ENCODE measurements around the gene NSUN5.
"Not testable (repeated sequence)": the region's sequence is repeated elsewhere in the genome, so short reads cannot be mapped to it uniquely, and the experiment has no call there.

The NSUN5 gene

GRCh38 chr7:73341877-73342276 lies 33.3 kb upstream of the NSUN5 start:
- no peak overlapping the region for H3K27ac Mint-ChIP-seq
- peaks cover 0 to 7% of the 10 kb centered on the region in 2 donors for H3K4me1 Mint-ChIP-seq
- no peaks in the 10 kb centered on the region for H3K36me3 Mint-ChIP-seq
- ATAC-seq (replicated peaks) (no peak), DNase-seq (no peak)
- H3K4me3 Mint-ChIP-seq = no peak overlapping the region
- no peaks in the 10 kb centered on the region for H3K9me3 Mint-ChIP-seq
- peaks cover 0 to 16% of the 10 kb centered on the region in 2 donors for H3K27me3 Mint-ChIP-seq

DNA sequence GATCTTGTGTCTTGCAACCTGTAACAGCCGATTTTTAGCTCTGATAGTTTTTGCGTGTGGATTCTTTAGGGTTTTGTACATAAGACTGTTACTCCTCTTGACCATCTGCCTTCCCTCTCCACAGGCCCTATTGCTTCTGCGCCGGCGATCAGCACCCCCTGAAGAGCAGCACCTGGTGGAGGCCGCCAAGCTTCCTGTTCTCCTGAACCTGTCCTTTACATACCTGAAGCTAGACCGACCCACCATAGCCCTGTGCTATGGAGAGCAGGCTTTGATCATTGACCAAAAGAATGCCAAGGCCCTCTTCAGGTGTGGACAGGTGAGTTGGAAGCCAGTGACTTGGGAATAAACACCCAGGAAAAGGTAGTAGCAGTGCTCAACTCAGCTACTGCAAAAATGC lies 31.9 kb upstream of the NSUN5 start:
- H3K4me3 Mint-ChIP-seq = no peak overlapping the region
- no peak for DNase-seq
- H3K36me3 Mint-ChIP-seq = no peaks in the 10 kb centered on the region
- peaks cover 0 to 4% of the 10 kb centered on the region in 2 donors for H3K4me1 Mint-ChIP-seq
- H3K27ac Mint-ChIP-seq = no peak overlapping the region
- ATAC-seq (replicated peaks) = no peak
- H3K9me3 Mint-ChIP-seq = no peaks in the 10 kb centered on the region
- H3K27me3 Mint-ChIP-seq = peaks cover 0 to 13% of the 10 kb centered on the region in 2 donors

GRCh38 chr7:73338321-73338720 lies 29.7 kb upstream of the NSUN5 start:
- DNase-seq (no peak), ATAC-seq (replicated peaks) (no peak)
- Mint-ChIP-seq H3K9me3 (no peaks in the 10 kb centered on the region), H3K4me1 (no peaks in the 10 kb centered on the region), H3K36me3 (no peaks in the 10 kb centered on the region), H3K27me3 (peaks cover 0 to 5% of the 10 kb centered on the region in 2 donors), H3K4me3 (no peak overlapping the region), H3K27ac (no peak overlapping the region)

DNA sequence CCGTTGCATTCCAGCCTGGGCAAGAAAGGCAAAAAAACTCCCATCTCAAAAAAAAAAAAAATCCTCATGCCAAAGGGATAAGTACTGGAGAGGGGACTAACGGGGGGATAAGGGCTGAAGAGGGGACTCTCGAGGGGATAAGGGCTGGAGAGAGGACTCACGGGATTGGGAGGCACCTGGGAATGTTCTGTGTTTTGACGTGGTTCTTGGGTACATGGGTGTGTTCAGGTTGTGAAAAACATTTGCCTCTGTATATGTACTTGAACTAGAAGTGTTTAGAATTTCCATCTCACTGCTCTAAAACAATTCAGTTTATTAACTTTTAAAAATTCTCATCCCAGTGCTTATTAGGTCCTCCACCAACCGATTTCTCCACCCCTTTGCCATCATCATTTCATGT lies 23.8 kb upstream of the NSUN5 start:
- H3K36me3 Mint-ChIP-seq = no peaks in the 10 kb centered on the region
- peaks cover 0 to 4% of the 10 kb centered on the region in 2 donors for H3K9me3 Mint-ChIP-seq
- DNase-seq (no peak), ATAC-seq (replicated peaks) (no peak)
- H3K4me3 Mint-ChIP-seq = no peak overlapping the region
- H3K27me3 Mint-ChIP-seq = no peaks in the 10 kb centered on the region
- peaks cover 0 to 5% of the 10 kb centered on the region in 2 donors for H3K4me1 Mint-ChIP-seq
- H3K27ac Mint-ChIP-seq = no peak overlapping the region

- H3K4me3 Mint-ChIP-seq = no peak overlapping the region
- ATAC-seq (replicated peaks) (no peak), DNase-seq (no peak)
- H3K4me1 Mint-ChIP-seq = peaks cover 0 to 5% of the 10 kb centered on the region in 2 donors
- peaks cover 0 to 4% of the 10 kb centered on the region in 2 donors for H3K9me3 Mint-ChIP-seq
- H3K27me3 Mint-ChIP-seq = no peaks in the 10 kb centered on the region
- H3K27ac Mint-ChIP-seq = no peak overlapping the region
- no peaks in the 10 kb centered on the region for H3K36me3 Mint-ChIP-seq
Measured at GRCh38 chr7:73330772-73331171, 22.1 kb upstream of the NSUN5 start.

GRCh38 chr7:73329861-73330581 lies 21.4 kb upstream of the NSUN5 start:
- no peaks in the 10 kb centered on the region for H3K36me3 Mint-ChIP-seq
- no peak overlapping the region for H3K4me3 Mint-ChIP-seq
- H3K27ac Mint-ChIP-seq = no peak overlapping the region
- no peaks in the 10 kb centered on the region for H3K27me3 Mint-ChIP-seq
- no peak for ATAC-seq (replicated peaks)
- no peak for DNase-seq
- H3K4me1 Mint-ChIP-seq = peaks cover 0 to 5% of the 10 kb centered on the region in 2 donors
- peaks cover 0 to 4% of the 10 kb centered on the region in 2 donors for H3K9me3 Mint-ChIP-seq

- Mint-ChIP-seq H3K9me3 (peaks cover 0 to 4% of the 10 kb centered on the region in 2 donors), H3K27ac (no peak overlapping the region), H3K4me1 (peaks cover 11 to 15% of the 10 kb centered on the region in 2 donors), H3K27me3 (no peaks in the 10 kb centered on the region), H3K4me3 (no peak overlapping the region), H3K36me3 (no peaks in the 10 kb centered on the region)
- ATAC-seq (replicated peaks) = no peak
- no peak for DNase-seq
Measured at GRCh38 chr7:73328696-73329095, 20.1 kb upstream of the NSUN5 start.

GRCh38 chr7:73327922-73328321 lies 19.3 kb upstream of the NSUN5 start, which contains the start of the genes FKBP6 and TRIM50:
Gene FKBP6 (plus strand): TSS chr7:73328161. CDS start chr7:73328429, 268 bp downstream.
Gene TRIM50 (minus strand): TSS chr7:73328082. CDS start chr7:73324787, 3,295 bp downstream.
- not testable (repeated sequence) for H3K4me3 Mint-ChIP-seq; DNase-seq; H3K9me3 Mint-ChIP-seq; ATAC-seq (replicated peaks); H3K27me3 Mint-ChIP-seq; H3K36me3 Mint-ChIP-seq
- H3K4me1 Mint-ChIP-seq = peaks cover 13 to 18% of the 10 kb centered on the region in 2 donors
- peak within 1 kb of the TSS; percentile 51 for H3K27ac Mint-ChIP-seq

- H3K27me3 Mint-ChIP-seq; H3K36me3 Mint-ChIP-seq; H3K4me3 Mint-ChIP-seq; H3K9me3 Mint-ChIP-seq; ATAC-seq (replicated peaks); DNase-seq; H3K27ac Mint-ChIP-seq: not testable (repeated sequence)
- peaks cover 13 to 18% of the 10 kb centered on the region in 2 donors for H3K4me1 Mint-ChIP-seq
Measured at GRCh38 chr7:73327449-73327848, 18.8 kb upstream of the NSUN5 start.

GRCh38 chr7:73325424-73325823 lies 16.8 kb upstream of the NSUN5 start:
- H3K4me3 Mint-ChIP-seq, H3K27ac Mint-ChIP-seq: not testable (repeated sequence)

DNA sequence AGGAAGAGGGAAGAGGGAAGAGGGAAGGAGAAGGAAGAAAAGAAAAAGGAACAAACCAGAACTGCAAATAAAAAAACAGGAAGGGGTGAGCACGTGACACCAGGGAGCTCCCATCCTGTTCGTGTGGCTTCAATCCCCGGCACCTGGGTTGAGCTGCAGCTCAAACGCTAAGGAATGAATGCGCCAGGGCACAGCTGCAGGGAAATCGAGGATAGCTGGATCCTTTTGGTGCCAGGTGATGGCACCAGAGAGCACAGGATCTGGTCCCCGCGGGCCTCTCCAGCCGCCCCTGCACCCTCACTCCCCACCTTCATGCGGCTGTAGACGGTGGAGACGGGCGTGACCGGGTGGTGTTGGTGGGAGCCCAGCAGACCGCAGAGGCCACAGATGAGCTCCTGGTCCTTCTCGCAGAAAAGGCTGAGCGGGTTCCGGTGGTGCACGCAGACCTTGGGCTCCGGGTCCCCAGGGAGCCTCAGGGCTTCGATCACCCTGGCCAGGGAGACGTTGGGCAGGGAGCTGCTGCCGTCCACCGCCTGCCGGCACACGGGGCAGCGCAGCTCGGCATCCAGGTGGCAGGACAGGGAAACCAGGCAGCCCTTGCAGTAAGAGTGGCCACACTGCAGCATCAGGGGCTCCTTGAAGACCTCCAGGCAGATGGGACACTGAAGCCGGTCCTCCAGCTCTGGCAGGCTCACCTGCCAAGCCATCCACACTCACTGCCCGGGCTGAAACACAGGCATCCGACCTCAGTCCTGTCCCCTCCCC lies 15.6 kb upstream of the NSUN5 start:
- DNase-seq (peak; percentile 30), ATAC-seq (replicated peaks) (peak; percentile 90 to 93)
- Mint-ChIP-seq H3K4me3 (peak overlapping the region; percentile 84 to 85), H3K4me1 (peaks cover 13 to 18% of the 10 kb centered on the region in 2 donors), H3K27ac (peak overlapping the region; percentile 72)
- not testable (repeated sequence) for H3K9me3 Mint-ChIP-seq, H3K27me3 Mint-ChIP-seq, H3K36me3 Mint-ChIP-seq

More at GRCh38 chr7:73325424-73325823, 16.8 kb upstream of the NSUN5 start:
- DNase-seq; H3K9me3 Mint-ChIP-seq; H3K27me3 Mint-ChIP-seq; ATAC-seq (replicated peaks); H3K36me3 Mint-ChIP-seq: not testable (repeated sequence)
- H3K4me1 Mint-ChIP-seq = peaks cover 13 to 19% of the 10 kb centered on the region in 2 donors

DNA sequence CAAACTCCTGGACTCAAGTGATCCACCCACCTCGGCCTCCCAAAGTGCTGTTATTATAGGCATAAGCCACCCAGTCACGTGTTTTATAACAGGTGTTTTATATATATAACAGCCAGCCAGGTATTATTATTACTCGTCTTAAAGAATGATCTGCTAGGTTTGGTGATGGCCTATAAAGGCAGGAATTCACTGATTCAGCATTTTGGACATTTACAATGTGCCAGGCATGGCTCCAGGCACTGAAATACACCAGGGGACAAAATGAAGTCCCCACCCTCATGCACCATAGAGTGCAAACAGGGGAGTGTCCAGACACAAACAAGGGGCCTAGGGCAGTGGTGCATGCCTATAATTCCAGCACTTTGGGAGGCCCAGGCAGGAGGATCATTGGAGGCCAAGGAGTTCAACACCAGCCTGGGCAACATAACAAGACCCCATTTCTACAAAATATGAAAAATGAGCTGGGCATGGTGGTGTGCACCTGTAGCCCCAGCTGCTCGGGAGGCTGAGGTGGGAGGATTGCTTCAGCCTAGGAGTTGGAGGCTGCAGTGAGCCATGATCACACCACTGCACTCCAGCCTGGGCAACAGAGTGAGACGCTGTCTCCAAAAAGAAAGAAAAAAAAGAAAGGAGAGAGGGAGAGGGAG lies 14.9 kb upstream of the NSUN5 start:
- ATAC-seq (replicated peaks); H3K27me3 Mint-ChIP-seq; H3K9me3 Mint-ChIP-seq; H3K36me3 Mint-ChIP-seq; DNase-seq: not testable (repeated sequence)
- Mint-ChIP-seq H3K4me1 (peaks cover 13 to 18% of the 10 kb centered on the region in 2 donors), H3K4me3 (peak overlapping the region; percentile 84 to 85), H3K27ac (peak overlapping the region; percentile 72)

DNA sequence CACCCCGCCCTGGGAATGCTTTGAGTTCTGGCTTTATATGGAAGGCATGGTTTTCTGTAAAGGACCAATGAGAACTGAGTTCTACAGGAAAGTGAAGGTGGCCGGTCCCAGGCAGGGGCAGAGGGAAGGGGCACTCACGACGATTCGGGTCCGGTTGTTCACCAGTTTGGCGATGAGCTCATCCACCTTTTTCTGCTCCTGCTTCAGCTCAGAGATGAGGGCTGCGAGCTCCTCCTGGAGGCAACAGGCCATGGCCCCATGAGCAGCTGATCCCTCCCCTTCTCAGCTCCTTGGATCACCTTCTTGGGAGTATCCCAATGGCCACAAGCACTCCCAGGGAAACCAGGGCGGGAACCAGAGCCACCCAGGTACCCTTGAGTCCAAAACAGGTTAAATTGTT lies 11.4 kb upstream of the NSUN5 start:
- not testable (repeated sequence) for DNase-seq; H3K4me3 Mint-ChIP-seq; H3K36me3 Mint-ChIP-seq; H3K27me3 Mint-ChIP-seq; H3K27ac Mint-ChIP-seq; H3K9me3 Mint-ChIP-seq; ATAC-seq (replicated peaks)
- H3K4me1 Mint-ChIP-seq = peaks cover 13 to 17% of the 10 kb centered on the region in 2 donors

DNA sequence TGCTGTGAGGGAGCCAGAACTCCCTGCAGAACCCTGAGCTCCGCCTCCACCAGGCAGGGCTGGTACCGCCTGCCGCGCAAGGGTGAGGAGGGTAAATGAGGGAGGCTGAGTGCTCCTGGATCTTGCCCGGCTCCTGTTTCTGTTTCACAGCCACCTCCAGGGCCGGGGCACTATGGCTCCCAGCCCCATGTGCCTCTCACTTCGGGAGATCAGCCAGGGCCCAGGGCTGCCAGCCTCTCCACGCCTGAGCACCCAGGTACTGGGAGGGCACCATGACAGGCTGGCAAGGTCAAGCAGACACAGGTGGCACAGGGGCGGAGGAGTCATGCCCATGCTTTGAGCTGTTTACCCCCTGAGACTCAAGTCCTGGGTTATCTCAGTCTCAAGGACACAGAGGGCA lies 10.9 kb upstream of the NSUN5 start:
- not testable (repeated sequence) for DNase-seq; H3K27me3 Mint-ChIP-seq; H3K4me3 Mint-ChIP-seq; ATAC-seq (replicated peaks); H3K27ac Mint-ChIP-seq; H3K36me3 Mint-ChIP-seq; H3K9me3 Mint-ChIP-seq
- H3K4me1 Mint-ChIP-seq = peaks cover 10 to 18% of the 10 kb centered on the region in 2 donors

All from stimulated activated naive B cell treated with anti-CD40 and anti-IgM and Interleukin-4, amounts not matched to agents 10 μg/mL and 1 μg/mL and 100 μg/mL, for 72 hours (primary cell).